Esophagus (tissue), 2 donors: ENCODE results near the gene EVA1C. TPM values are rescaled to one million over a fixed set of nuclear protein-coding genes. Genes with fewer than 3 reads are reported as not detected.
"Not testable (repeated sequence)": the region's sequence is repeated elsewhere in the genome, so short reads cannot be mapped to it uniquely, and the experiment has no call there.

ENCODE experiments used
- H3K27ac ChIP-seq, 2 donors: one replicate each; pipeline ENCODE4 v1.5.1; 2013; ENCODE audit warnings: low read depth in 2 of 2, mild to moderate bottlenecking in 2 of 2, inconsistent platforms in 1 of 2, low read length in 1 of 2, moderate library complexity in 1 of 2
- H3K27me3 ChIP-seq, 2 donors: one replicate each; pipeline ENCODE4 v1.6.1; 2013; ENCODE audit warnings: low read length in 2 of 2, control low read depth in 1 of 2, mild to moderate bottlenecking in 1 of 2; ENCODE audit not compliant: insufficient read depth in 2 of 2, control insufficient read depth in 1 of 2
- H3K36me3 ChIP-seq, 2 donors: one replicate each; pipeline ENCODE4 v1.6.1; 2013; ENCODE audit warnings: low read length in 1 of 2; ENCODE audit not compliant: control insufficient read depth in 2 of 2, insufficient read depth in 2 of 2
- H3K4me1 ChIP-seq, 2 donors: one replicate each; pipeline ENCODE4 v1.6.1; 2013; ENCODE audit warnings: low read length in 1 of 2; ENCODE audit not compliant: control insufficient read depth in 2 of 2, insufficient read depth in 2 of 2
- H3K4me3 ChIP-seq, 2 donors: one replicate each; pipeline ENCODE4 v1.5.1; 2013; ENCODE audit warnings: low read length in 2 of 2, mild to moderate bottlenecking in 2 of 2, low read depth in 1 of 2, moderate library complexity in 1 of 2
- H3K9me3 ChIP-seq, 2 donors: one replicate each; pipeline ENCODE4 v1.6.1; 2013; ENCODE audit warnings: mild to moderate bottlenecking in 2 of 2, low read depth in 1 of 2, low read length in 1 of 2, moderate library complexity in 1 of 2; ENCODE audit not compliant: control insufficient read depth in 2 of 2, insufficient read depth in 1 of 2
- WGBS, 2 donors: extraction: QIAGEN DNeasy Blood & Tissue Kit; methylation state at CpG; one replicate each; pipeline ENCODE4 v1.1.7; 2013; 5-methylcytosine and 5-hydroxymethylcytosine counted together
- polyA plus RNA-seq, 2 donors: library from polyadenylated mRNA; stranded (reverse); fragments of 200-250 nt; gene quantifications; one replicate each; pipeline ENCODE4 v1.2.3, GENCODE V29; 2013
- donor health status: healthy with polysubstance abuse.
- donor health status: Bipolar disorder and iron deficiency.

The EVA1C gene
- polyA plus RNA-seq, 2 donors: 18.3 to 21.1 TPM

GRCh38 chr21:32505767-32506166 lies 93.3 kb downstream of the EVA1C start:
- H3K4me3 ChIP-seq, H3K27me3 ChIP-seq, H3K4me1 ChIP-seq, H3K27ac ChIP-seq, H3K9me3 ChIP-seq: not testable (repeated sequence)
- WGBS, 2 donors: 90 to 91% methylated on average over 3 of the region's 3 CpGs
- H3K36me3 ChIP-seq: peaks cover 6 to 23% of the 10 kb centered on the region in 2 donors

GRCh38 chr21:32506411-32506965 lies 94.0 kb downstream of the EVA1C start:
- H3K4me3 ChIP-seq, H3K27me3 ChIP-seq, H3K27ac ChIP-seq, H3K9me3 ChIP-seq, H3K4me1 ChIP-seq: not testable (repeated sequence)
- WGBS, 2 donors: 90 to 93% methylated on average over 7 of the region's 7 CpGs
- H3K36me3 ChIP-seq: peaks cover 6 to 23% of the 10 kb centered on the region in 2 donors

GRCh38 chr21:32507342-32507919 lies 94.9 kb downstream of the EVA1C start:
- Histone ChIP-seq H3K4me3 (no peak overlapping the region), H3K36me3 (peaks cover 6 to 23% of the 10 kb centered on the region in 2 donors), H3K4me1 (no peaks in the 10 kb centered on the region), H3K27me3 (no peaks in the 10 kb centered on the region), H3K27ac (no peak overlapping the region), H3K9me3 (no peaks in the 10 kb centered on the region)
- WGBS, 2 donors: 92 to 96% methylated on average over 16 of the region's 16 CpGs

GRCh38 chr21:32508036-32508435 lies 95.5 kb downstream of the EVA1C start:
- H3K4me1 ChIP-seq, H3K4me3 ChIP-seq, H3K27me3 ChIP-seq, H3K27ac ChIP-seq, H3K9me3 ChIP-seq: not testable (repeated sequence)
- WGBS, 2 donors: 72 to 77% methylated on average over 4 of the region's 4 CpGs
- H3K36me3 ChIP-seq: peaks cover 6 to 23% of the 10 kb centered on the region in 2 donors

GRCh38 chr21:32508558-32508957 lies 96.1 kb downstream of the EVA1C start:
- Histone ChIP-seq H3K36me3 (peaks cover 6 to 23% of the 10 kb centered on the region in 2 donors), H3K9me3 (no peaks in the 10 kb centered on the region), H3K27me3 (no peaks in the 10 kb centered on the region), H3K4me1 (no peaks in the 10 kb centered on the region), H3K27ac (no peak overlapping the region), H3K4me3 (no peak overlapping the region)
- WGBS, 2 donors: 90 to 93% methylated on average over 9 of the region's 9 CpGs

- WGBS, 2 donors: 93 to 96% methylated on average over 2 of the region's 2 CpGs
- H3K27me3 ChIP-seq, H3K4me1 ChIP-seq, H3K9me3 ChIP-seq, H3K27ac ChIP-seq, H3K4me3 ChIP-seq: not testable (repeated sequence)
- peaks cover 6 to 23% of the 10 kb centered on the region in 2 donors for H3K36me3 ChIP-seq
Observed at GRCh38 chr21:32508975-32509374, 96.5 kb downstream of the EVA1C start.

- Histone ChIP-seq H3K9me3 (no peaks in the 10 kb centered on the region), H3K36me3 (peaks cover 0 to 2% of the 10 kb centered on the region in 2 donors), H3K4me1 (no peaks in the 10 kb centered on the region), H3K27ac (no peak overlapping the region), H3K27me3 (no peaks in the 10 kb centered on the region), H3K4me3 (no peak overlapping the region)
- WGBS, 2 donors: 79% methylated on average over 12 of the region's 12 CpGs
Observed at GRCh38 chr21:32514275-32515055, 102.0 kb downstream of the EVA1C start.

GRCh38 chr21:32515874-32516273 lies 103.4 kb downstream of the EVA1C start:
- 30% methylated on average over 5 of the region's 5 CpGs for WGBS, 2 donors

GRCh38 chr21:32516756-32517649 lies 104.5 kb downstream of the EVA1C start:
- H3K4me1 ChIP-seq: peaks cover 0 to 7% of the 10 kb centered on the region in 2 donors
- no peaks in the 10 kb centered on the region for H3K27me3 ChIP-seq
- H3K36me3 ChIP-seq: peaks cover 0 to 2% of the 10 kb centered on the region in 2 donors
- no peaks in the 10 kb centered on the region for H3K9me3 ChIP-seq
- H3K27ac ChIP-seq: no peak overlapping the region
- WGBS, 2 donors: 60 to 66% methylated on average over 10 of the region's 10 CpGs
- H3K4me3 ChIP-seq: no peak overlapping the region

More at GRCh38 chr21:32515874-32516273, 103.4 kb downstream of the EVA1C start:
- no peaks in the 10 kb centered on the region for H3K9me3 ChIP-seq
- H3K36me3 ChIP-seq: peaks cover 0 to 2% of the 10 kb centered on the region in 2 donors
- peaks cover 0 to 2% of the 10 kb centered on the region in 2 donors for H3K4me1 ChIP-seq
- no peaks in the 10 kb centered on the region for H3K27me3 ChIP-seq
- H3K4me3 ChIP-seq: no peak overlapping the region
- no peak overlapping the region for H3K27ac ChIP-seq
